Transverse colon (tissue), 4 donors: ENCODE measurements around the gene MT1F.

Experiments used
- CTCF ChIP-seq, 5 experiments: fragments of 200-600 bp in 3 of 5; fragments of 450-650 bp in 2 of 5; sonication (generic) in 3 of 5; IDR thresholded peaks; 1 replicate in 2 of 5; 2 replicates in 3 of 5; pipeline ENCODE4 v1.5.1; 2016 to 2017; ENCODE audit warnings: antibody characterized with exemption in 5 of 5, inconsistent platforms in 3 of 5, mild to moderate bottlenecking in 2 of 5, moderate library complexity in 1 of 5
- EP300 ChIP-seq: sonication (generic); formaldehyde crosslinking; IDR thresholded peaks from one replicate; pipeline ENCODE4 v1.6.1; 2017; ENCODE audit warnings: antibody characterized with exemption, low read depth
- POLR2A ChIP-seq: fragments of 450-650 bp; IDR thresholded peaks from one replicate; pipeline ENCODE4 v1.6.1; 2016; ENCODE audit warnings: antibody characterized with exemption, mild to moderate bottlenecking, moderate library complexity
- POLR2AphosphoS5 ChIP-seq, 3 donors: sonication (generic); formaldehyde crosslinking; IDR thresholded peaks; one replicate each; pipeline ENCODE4 v1.6.1; 2016; ENCODE audit warnings: antibody characterized with exemption in 3 of 3

DNA sequence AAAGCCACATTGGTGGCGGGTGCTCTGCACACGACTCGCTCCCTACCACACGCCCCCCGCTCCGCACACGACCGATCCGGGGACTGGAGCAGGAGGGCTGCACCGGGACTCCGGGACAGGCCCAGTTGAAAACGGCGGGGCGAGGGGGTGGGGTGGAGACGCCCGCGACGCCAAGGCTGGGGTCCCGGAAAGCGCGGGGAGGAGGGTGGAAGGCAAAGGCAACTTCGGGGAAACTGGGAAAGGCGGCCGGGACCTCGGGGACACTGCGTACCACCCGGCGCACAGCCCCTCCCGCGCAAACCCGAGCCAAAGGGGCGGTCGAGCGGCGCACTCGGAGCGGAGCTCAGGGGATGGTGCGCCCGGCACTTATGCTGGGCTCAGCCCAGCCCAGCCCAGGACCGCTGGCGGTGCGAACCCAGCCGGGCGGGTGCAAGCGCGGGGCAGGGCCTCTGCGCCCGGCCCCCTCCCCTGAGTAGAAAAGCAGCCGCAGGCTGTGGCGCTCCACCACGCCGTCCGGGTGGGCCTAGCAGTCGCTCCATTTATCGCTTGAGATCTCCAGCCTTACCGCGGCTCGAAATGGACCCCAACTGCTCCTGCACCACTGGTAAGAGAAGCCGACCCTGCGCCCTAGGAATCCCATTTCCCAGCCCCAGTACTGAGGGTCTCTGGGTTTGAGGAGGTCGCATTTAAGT is 25.5 kb upstream of the MT1F start, which contains the start of gene MT1M:
- TF ChIP-seq POLR2A, result peak; percentile 81
- TF ChIP-seq CTCF (IDR thresholded peaks at IDR 0.05), result no peak
- TF ChIP-seq POLR2AphosphoS5 (IDR thresholded peaks at IDR 0.05), result peak; percentile 65 to 82 (median 66)
- TF ChIP-seq EP300, result peak; percentile 93
